ENCODE data around the gene SNX3. TPM values are rescaled to one million over a fixed set of nuclear protein-coding genes. Genes with fewer than 3 reads are reported as not detected.

SNX3 gene
- total RNA-seq, 1 experiment from 2014 or later = 80.7 TPM

DNA sequence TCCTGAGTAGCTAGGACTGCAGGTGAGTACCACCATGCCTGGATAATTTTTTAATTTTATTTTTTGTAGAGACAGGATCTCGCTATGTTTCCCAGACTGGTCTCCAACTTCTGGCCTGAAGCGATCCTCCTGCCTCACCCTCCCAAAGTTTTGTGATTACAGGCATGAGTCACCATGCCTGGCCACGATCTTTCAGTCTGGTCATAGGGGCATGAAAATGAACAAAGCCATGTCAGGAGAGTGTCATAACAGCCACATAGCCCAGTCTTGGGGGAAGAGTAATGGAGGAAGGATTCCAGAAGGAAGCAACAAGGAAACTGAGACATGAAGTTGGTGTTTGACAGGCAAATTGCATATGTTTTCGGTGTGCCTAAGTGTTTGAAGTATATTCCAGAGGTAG, 17.0 kb upstream of the SNX3 start:
- Histone ChIP-seq H2BK15ac (ENCODE audit: low read depth, low read length) (no peak overlapping the region), H4K5ac (ENCODE audit: insufficient read length, low read depth, low read length) (no peak overlapping the region), H3K4ac (ENCODE audit: low read depth, low read length) (no peak overlapping the region), H3K4me2 (ENCODE audit: insufficient read depth, insufficient read length, low read length) (no peak overlapping the region), H3K79me1 (ENCODE audit: insufficient read depth, low read depth, low read length, poor library complexity, severe bottlenecking) (no peaks in the 10 kb centered on the region), H3K9ac (ENCODE audit: extremely low read depth, insufficient read length, low read length) (no peak overlapping the region), H3K27ac (ENCODE audit: insufficient read length, low read depth, low read length) (no peak overlapping the region), H2BK20ac (ENCODE audit: low read depth, low read length, poor library complexity, severe bottlenecking) (no peak overlapping the region), H2BK5ac (ENCODE audit: insufficient read length, low read length) (no peak overlapping the region), H3K14ac (ENCODE audit: insufficient read depth, low read length) (no peak overlapping the region), H4K20me1 (ENCODE audit: control insufficient read depth, insufficient read depth, insufficient read length) (no peaks in the 10 kb centered on the region), H4K8ac (replicated peaks; ENCODE audit: insufficient read length, low read depth, low read length) (no peak overlapping the region), H3K79me2 (ENCODE audit: insufficient read depth, low read length) (no peaks in the 10 kb centered on the region), H2AFZ (ENCODE audit: low read length) (no peak overlapping the region), H3K9me3 (ENCODE audit: control insufficient read depth, low read depth, low read length) (no peaks in the 10 kb centered on the region), H2AK5ac (ENCODE audit: insufficient read length, low read length) (no peak overlapping the region), H3T11ph (ENCODE audit: low read length) (no peak overlapping the region), H3K56ac (ENCODE audit: insufficient read length, low read depth, low read length) (no peak overlapping the region), H3K27me3 (ENCODE audit: insufficient read depth, low read length) (no peaks in the 10 kb centered on the region), H3K18ac (ENCODE audit: insufficient read length, low read depth, low read length) (no peak overlapping the region), H2BK120ac (ENCODE audit: low read depth, low read length, poor library complexity, severe bottlenecking) (no peak overlapping the region), H4K91ac (ENCODE audit: insufficient read length, low read depth, low read length) (no peak overlapping the region), H2BK12ac (ENCODE audit: insufficient read length, low read depth, low read length) (no peak overlapping the region), H3K23me2 (ENCODE audit: insufficient read length, low read depth, low read length, poor library complexity, severe bottlenecking) (no peaks in the 10 kb centered on the region), H3K4me1 (ENCODE audit: insufficient read depth, low read length) (no peaks in the 10 kb centered on the region), H3K23ac (ENCODE audit: insufficient read length, low read depth, low read length) (no peak overlapping the region)
- H3K27ac Mint-ChIP-seq = no peak overlapping the region
- TF ChIP-seq, protein P1, sequence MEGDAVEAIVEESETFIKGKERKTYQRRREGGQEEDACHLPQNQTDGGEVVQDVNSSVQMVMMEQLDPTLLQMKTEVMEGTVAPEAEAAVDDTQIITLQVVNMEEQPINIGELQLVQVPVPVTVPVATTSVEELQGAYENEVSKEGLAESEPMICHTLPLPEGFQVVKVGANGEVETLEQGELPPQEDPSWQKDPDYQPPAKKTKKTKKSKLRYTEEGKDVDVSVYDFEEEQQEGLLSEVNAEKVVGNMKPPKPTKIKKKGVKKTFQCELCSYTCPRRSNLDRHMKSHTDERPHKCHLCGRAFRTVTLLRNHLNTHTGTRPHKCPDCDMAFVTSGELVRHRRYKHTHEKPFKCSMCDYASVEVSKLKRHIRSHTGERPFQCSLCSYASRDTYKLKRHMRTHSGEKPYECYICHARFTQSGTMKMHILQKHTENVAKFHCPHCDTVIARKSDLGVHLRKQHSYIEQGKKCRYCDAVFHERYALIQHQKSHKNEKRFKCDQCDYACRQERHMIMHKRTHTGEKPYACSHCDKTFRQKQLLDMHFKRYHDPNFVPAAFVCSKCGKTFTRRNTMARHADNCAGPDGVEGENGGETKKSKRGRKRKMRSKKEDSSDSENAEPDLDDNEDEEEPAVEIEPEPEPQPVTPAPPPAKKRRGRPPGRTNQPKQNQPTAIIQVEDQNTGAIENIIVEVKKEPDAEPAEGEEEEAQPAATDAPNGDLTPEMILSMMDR (conservative IDR thresholded peaks at IDR 0.05) = no peak
- no peaks in the 10 kb centered on the region for H3K9me3 Mint-ChIP-seq
- H3K4me1 Mint-ChIP-seq = peaks cover 24 to 25% of the 10 kb centered on the region in 2 experiments
- H3K27me3 Mint-ChIP-seq (ENCODE audit: low read depth) = peaks cover 2% of the 10 kb centered on the region; the same call in 1 of the 2 replicates
- DNase-seq = no peak
- no CpG with 5 or more reads among the region's 4 CpGs for WGBS (ENCODE audit: extremely low coverage, insufficient read length, low lambda C conversion rate)
- no peak overlapping the region for H3K4me3 Mint-ChIP-seq
- no peaks in the 10 kb centered on the region for H3K36me3 Mint-ChIP-seq (ENCODE audit: insufficient read depth in 1 of 3, low read depth in 3 of 3)

Measured in H9 (cell line).